Measurements from ENCODE around the gene GNAQ. TPM values are rescaled to one million over a fixed set of nuclear protein-coding genes. Genes with fewer than 3 reads are reported as not detected.
A peak's percentile ranks its signal among the peaks of the same experiment; 100 is the strongest.
"Not testable (repeated sequence)": the region's sequence is repeated elsewhere in the genome, so short reads cannot be mapped to it uniquely, and the experiment has no call there.

The GNAQ gene
- total and polyA plus RNA-seq, 2 of the 13 experiments (the other 11 are each of a cell fraction or from before 2014, with no cell fraction given) = 16.5 to 17.7 TPM

DNA sequence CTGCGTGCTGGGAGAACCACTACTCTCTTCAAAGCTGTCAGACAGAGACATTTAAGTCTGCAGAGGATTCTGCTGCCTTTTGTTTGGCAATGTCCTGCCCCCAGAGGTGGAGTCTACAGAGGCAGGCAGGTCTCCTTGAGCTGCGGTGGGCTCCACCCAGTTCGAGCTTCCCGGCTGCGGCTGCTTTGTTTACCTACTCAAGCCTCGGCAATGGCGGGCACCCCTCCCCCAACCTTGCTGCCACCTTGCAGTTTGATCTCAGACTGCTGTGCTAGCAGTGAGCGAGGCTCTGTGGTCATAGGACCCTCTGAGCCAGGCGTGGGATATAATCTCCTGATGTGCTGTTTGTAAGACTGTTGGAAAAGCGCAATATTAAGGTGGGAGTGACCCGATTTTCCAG lies 343.9 kb downstream of the GNAQ start:
- CTCF ChIA-PET (ENCODE audit: low intra/inter-chr PET ratio, low total read pairs); H3K27ac ChIP-seq (ENCODE audit: extremely low read length, insufficient read depth, low read length); FAIRE-seq; in situ Hi-C loops (cut with HindIII; ENCODE audit: extremely low pct_ligation_motif_present, low pct_unique_long_range_greater_than_20kb); H3K4me2 ChIP-seq (ENCODE audit: low read depth, low read length); intact Hi-C loops (cut with micrococcal nuclease; ENCODE audit: unreplicated experiment); H3K79me2 ChIP-seq (ENCODE audit: insufficient read depth, low read length); H3K36me3 ChIP-seq (replicated peaks in 1 of 2; ENCODE audit: control insufficient read depth in 1 of 2, insufficient read depth in 2 of 2, low read length in 2 of 2); H3K9ac ChIP-seq (ENCODE audit: insufficient read depth, low read depth, low read length); BruUV-seq (replicated peaks); H3K4me1 ChIP-seq (ENCODE audit: insufficient read depth, low read length); DNase-seq (ENCODE audit: low spot score); H3K4me3 ChIP-seq (replicated peaks in 1 of 3; ENCODE audit: insufficient read depth in 1 of 3, low read depth in 2 of 3, low read length in 3 of 3); H3K9me3 ChIP-seq (ENCODE audit: low read length); H2AFZ ChIP-seq (ENCODE audit: low read length); ATAC-seq; POLR2A ChIA-PET; H3K27me3 ChIP-seq (ENCODE audit: control insufficient read depth in 1 of 2, insufficient read depth in 2 of 2, low read length in 2 of 2); H4K20me1 ChIP-seq (ENCODE audit: insufficient read depth, low read length); TF ChIP-seq FOXA1 (IDR thresholded peaks at IDR 0.05): not testable (repeated sequence)
- TF ChIP-seq, protein P1, sequence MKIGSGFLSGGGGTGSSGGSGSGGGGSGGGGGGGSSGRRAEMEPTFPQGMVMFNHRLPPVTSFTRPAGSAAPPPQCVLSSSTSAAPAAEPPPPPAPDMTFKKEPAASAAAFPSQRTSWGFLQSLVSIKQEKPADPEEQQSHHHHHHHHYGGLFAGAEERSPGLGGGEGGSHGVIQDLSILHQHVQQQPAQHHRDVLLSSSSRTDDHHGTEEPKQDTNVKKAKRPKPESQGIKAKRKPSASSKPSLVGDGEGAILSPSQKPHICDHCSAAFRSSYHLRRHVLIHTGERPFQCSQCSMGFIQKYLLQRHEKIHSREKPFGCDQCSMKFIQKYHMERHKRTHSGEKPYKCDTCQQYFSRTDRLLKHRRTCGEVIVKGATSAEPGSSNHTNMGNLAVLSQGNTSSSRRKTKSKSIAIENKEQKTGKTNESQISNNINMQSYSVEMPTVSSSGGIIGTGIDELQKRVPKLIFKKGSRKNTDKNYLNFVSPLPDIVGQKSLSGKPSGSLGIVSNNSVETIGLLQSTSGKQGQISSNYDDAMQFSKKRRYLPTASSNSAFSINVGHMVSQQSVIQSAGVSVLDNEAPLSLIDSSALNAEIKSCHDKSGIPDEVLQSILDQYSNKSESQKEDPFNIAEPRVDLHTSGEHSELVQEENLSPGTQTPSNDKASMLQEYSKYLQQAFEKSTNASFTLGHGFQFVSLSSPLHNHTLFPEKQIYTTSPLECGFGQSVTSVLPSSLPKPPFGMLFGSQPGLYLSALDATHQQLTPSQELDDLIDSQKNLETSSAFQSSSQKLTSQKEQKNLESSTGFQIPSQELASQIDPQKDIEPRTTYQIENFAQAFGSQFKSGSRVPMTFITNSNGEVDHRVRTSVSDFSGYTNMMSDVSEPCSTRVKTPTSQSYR (CRISPR knock-in tag; IDR thresholded peaks at IDR 0.05; ENCODE audit: borderline replicate concordance) = peak; percentile 82
- TF ChIP-seq FOXA1 (CRISPR knock-in tag; IDR thresholded peaks at IDR 0.05) = 0 out of 2 replicates have a peak, but pooled peaks have one; percentile 25
- 6% methylated on average over 6 of the region's 11 CpGs for WGBS (ENCODE audit: low lambda C conversion rate)

DNA sequence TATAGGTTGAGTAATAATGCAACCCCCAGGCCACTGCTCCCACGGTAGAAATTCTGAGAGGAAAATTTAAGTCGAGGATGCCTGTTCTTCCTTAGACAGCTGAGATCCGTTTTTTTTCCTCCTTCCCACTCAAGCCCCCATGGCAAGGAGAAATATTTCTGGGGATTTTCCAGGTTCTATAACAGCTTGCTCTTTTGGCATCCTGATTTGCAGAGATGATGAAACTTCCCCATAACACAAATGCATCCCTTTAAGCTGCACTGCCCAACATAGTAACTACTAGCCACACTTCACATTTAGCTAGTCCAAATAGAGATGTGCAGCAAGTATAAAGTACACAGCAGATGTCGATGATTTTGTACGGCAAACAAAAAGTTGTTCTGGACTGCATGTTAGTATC lies 351.0 kb downstream of the GNAQ start:
- intact Hi-C loops (cut with micrococcal nuclease; ENCODE audit: unreplicated experiment) = no loop called here
- Histone ChIP-seq H3K4me2 (ENCODE audit: low read depth, low read length) (no peak overlapping the region), H2AFZ (ENCODE audit: low read length) (no peak overlapping the region), H3K9me3 (ENCODE audit: low read length) (no peaks in the 10 kb centered on the region), H3K27ac (ENCODE audit: extremely low read length, insufficient read depth, low read length) (no peak overlapping the region), H3K4me3 (replicated peaks in 1 of 3; ENCODE audit: insufficient read depth in 1 of 3, low read depth in 2 of 3, low read length in 3 of 3) (no peak overlapping the region), H3K27me3 (ENCODE audit: control insufficient read depth in 1 of 2, insufficient read depth in 2 of 2, low read length in 2 of 2) (no peaks in the 10 kb centered on the region; a peak in 1 of 5 replicates), H3K9ac (ENCODE audit: insufficient read depth, low read depth, low read length) (no peak overlapping the region), H3K4me1 (ENCODE audit: insufficient read depth, low read length) (no peaks in the 10 kb centered on the region), H4K20me1 (ENCODE audit: insufficient read depth, low read length) (no peaks in the 10 kb centered on the region), H3K79me2 (ENCODE audit: insufficient read depth, low read length) (no peaks in the 10 kb centered on the region), H3K36me3 (replicated peaks in 1 of 2; ENCODE audit: control insufficient read depth in 1 of 2, insufficient read depth in 2 of 2, low read length in 2 of 2) (no peaks in the 10 kb centered on the region)
- CTCF ChIA-PET (ENCODE audit: low intra/inter-chr PET ratio, low total read pairs) = no interaction called here
- FAIRE-seq (no peak), DNase-seq (ENCODE audit: low spot score) (no peak), ATAC-seq (no peak)
- BruUV-seq (replicated peaks) = no TSS peak
- WGBS (ENCODE audit: low lambda C conversion rate) = 23% methylated on average over 5 of the region's 5 CpGs
- in situ Hi-C loops (cut with HindIII; ENCODE audit: extremely low pct_ligation_motif_present, low pct_unique_long_range_greater_than_20kb) = no loop called here
- POLR2A ChIA-PET = no interaction called here
- TF ChIP-seq GABPB1 (CRISPR knock-in tag; IDR thresholded peaks at IDR 0.05) (no peak), ZNF543 (CRISPR knock-in tag; IDR thresholded peaks at IDR 0.05) (no peak), ZNF773 (CRISPR knock-in tag; IDR thresholded peaks at IDR 0.05; ENCODE audit: borderline replicate concordance) (no peak), KDM3A (CRISPR knock-in tag; IDR thresholded peaks at IDR 0.05; ENCODE audit: low read depth) (no peak), ZSCAN31 (CRISPR knock-in tag; IDR thresholded peaks at IDR 0.05; ENCODE audit: low read depth) (no peak)

All from HepG2 (cell line).